Measurements from ENCODE around the gene FGF9.

The FGF9 gene

GRCh38 chr13:21709697-21710096 lies 38.8 kb downstream of the FGF9 start:
- DNase-seq (ENCODE audit: low read depth in 3 of 3): no peak

DNA sequence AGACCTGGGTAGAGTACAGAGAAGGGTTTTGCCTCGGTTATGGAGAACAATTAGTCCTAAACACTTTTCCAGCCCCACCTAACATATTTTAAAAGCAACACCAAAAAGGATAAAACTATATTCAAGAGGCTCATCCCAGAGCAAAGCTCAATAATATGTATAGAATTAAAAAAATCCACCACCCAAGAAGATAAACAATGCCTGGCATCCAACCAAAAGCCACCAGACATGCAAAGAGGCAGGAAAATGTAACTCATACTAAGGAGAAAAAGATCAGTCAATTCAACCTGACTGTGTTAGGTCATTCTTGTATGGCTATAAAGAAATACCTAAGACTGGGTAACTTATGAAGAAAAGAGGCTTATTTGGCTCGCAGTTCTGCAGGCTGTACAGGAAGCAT lies 39.3 kb downstream of the FGF9 start:
- DNase-seq (ENCODE audit: low read depth in 3 of 3): no peak

DNA sequence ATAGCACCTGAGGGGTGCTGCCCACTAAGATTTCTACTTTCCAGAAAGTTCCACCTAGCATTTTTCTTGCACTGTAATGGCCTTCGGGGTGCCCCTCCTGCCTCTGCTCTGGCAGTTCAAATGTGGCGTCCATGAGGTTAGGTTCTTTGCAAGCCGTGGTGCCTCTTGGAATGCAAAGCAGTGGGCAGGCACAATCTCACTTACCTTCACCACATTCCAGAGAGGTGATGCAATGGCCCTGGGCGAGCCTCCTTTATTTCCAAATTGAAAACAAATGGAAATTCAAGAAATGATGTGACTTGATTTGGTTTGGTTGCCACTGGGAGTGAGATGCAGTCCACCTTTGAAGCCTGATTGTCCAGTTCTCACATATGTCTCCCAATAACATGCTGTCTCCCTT lies 46.9 kb downstream of the FGF9 start:
- no peak for DNase-seq (ENCODE audit: low read depth in 3 of 3)

- DNase-seq (ENCODE audit: low read depth in 3 of 3): no peak
Observed at GRCh38 chr13:21719463-21719862, 48.6 kb downstream of the FGF9 start.

DNA sequence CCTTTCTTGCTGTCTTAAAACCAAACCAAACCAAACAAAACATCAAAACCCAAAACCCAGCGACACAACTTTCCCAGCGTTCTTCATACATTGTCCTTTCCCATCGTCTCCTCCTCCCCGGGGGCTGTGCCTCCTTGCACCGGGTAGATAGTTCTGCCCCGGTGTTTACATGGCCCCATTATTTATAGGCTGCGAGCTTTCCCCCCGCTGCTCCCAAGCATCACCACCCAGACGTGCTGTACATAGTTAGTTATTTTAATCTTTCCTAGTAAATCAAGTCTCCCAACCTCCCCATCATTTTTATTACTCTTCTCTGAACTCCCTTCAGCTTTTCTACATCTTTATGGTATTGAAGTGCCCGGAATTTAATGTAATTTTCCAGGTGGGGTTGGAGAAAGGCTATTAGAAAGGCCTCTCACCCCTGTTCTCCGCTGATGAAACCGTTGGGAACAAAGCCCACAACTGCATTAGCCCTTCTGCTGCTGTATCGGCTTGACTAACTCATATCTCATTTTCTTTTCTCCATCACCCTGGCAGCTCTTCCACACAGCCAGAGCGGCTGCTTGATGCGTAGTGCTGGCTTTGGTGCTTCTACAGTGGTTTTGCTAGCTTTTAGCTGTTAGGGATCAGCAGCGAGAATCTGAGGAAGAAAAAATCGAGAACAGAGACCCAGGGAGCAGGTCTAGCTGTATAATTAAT lies 53.1 kb downstream of the FGF9 start:
- no peak for DNase-seq (ENCODE audit: low read depth in 3 of 3)

DNA sequence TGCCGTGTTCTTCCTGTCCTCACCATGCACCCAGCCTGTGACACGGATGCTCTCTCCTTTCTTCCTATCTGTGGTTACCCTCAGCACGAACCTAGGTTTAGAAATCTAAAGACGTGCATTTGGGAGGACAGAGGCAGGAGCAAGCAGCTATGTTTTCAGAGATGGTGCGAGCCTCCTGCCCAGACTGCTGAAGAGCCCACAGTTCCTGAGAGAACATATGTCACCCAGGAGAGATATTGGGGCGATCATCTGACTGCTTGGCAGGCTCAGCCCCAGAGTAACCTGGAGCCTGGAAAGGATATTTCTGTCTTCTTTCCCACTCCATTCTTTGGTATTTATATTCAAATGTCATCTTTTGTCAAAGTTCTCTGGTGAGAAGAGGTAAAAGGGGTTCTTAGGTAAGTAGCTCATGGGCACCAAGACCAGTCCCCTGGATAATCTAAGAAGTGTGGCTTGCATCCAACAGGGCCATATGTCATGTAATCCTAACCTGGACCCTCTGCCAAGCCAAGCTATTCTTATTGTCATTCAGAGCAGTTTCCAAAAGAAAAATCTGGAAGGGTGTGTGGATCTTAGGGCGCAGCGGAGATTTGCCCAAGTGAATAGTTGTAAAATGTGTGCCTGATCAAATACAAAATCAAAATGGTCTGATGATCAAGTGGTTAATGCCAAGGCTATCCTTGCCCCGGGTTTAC lies 59.5 kb downstream of the FGF9 start:
- DNase-seq (ENCODE audit: low read depth in 3 of 3): no peak

- no peak for DNase-seq (ENCODE audit: low read depth in 3 of 3)
Observed at GRCh38 chr13:21733475-21734263, 62.8 kb downstream of the FGF9 start.

DNA sequence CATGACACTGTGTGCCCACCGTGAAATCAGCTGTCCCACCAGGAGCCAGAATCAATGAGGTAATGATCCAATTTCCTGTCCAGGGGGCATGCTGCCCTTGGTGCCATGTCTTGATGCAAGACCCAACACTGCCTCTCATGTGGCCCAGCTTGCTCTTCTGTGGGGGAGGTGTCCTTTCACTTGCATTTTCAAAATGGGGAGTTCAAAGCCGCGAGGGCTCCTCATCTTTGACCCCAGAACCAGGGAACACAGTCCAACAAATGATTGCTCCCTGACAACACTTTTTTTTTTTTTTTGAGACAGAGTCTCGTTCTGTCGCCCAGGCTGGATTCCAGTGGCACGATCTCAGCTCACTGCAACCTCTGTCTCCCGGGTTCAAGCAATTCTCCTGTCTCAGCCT lies 64.1 kb downstream of the FGF9 start:
- DNase-seq (ENCODE audit: low read depth in 3 of 3): no peak

- DNase-seq (ENCODE audit: low read depth in 3 of 3): no peak
Observed at GRCh38 chr13:21735701-21736401, 65.0 kb downstream of the FGF9 start.

DNA sequence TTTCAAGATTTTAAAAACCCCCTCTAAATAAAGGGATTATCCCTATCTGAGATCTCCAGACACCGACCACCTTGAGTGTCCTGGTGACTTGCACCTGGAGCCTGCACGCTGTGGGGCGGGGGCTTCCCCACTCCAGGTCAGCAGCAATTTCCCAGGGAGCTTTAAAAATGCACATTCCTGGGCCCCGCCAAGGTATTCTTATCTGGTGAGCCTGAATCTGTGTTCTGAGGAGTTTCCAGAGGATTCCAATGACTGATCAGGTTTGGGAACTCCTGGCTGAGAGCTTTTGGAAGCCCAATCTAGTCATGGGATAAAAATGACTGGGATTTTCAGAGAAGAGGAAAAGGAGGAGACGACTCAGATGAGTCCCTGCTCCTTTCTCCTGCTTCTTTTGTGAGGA lies 66.1 kb downstream of the FGF9 start:
- no peak for DNase-seq (ENCODE audit: low read depth in 3 of 3)

GRCh38 chr13:21738630-21739029 lies 67.8 kb downstream of the FGF9 start:
- no peak for DNase-seq (ENCODE audit: low read depth in 3 of 3)

- no peak for DNase-seq (ENCODE audit: low read depth in 3 of 3)
Observed at GRCh38 chr13:21739771-21740170, 68.9 kb downstream of the FGF9 start.

DNA sequence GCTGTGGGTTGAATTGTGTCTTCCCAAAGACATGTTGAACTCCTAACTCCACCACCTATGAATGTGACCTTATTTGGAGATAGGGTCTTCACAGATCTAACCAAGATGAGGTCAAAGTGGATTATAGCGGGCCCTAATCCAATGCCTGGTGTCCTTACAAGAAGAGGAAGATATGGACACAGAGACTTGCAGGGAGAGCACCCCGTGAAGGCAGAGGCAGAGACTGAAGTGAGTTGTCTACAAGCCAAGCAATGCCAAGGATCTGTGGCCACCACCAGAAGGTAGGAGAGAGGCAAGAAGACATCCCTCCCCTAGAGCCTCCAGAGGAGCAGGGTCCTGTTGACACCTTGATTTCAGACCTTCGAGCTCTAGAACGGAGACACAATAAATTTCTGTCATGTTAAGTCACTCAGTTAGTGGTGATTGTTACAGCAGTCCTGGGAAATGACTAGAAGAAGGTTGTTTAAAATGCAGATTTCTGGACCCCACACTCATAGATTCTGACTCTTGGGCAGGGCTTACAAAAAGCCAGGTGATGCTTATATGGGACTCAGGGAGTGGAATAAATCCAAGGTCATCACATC lies 70.6 kb downstream of the FGF9 start:
- no peak for DNase-seq (ENCODE audit: low read depth in 3 of 3)

- DNase-seq (ENCODE audit: low read depth in 3 of 3): no peak
Observed at GRCh38 chr13:21742096-21742495, 71.2 kb downstream of the FGF9 start.

DNA sequence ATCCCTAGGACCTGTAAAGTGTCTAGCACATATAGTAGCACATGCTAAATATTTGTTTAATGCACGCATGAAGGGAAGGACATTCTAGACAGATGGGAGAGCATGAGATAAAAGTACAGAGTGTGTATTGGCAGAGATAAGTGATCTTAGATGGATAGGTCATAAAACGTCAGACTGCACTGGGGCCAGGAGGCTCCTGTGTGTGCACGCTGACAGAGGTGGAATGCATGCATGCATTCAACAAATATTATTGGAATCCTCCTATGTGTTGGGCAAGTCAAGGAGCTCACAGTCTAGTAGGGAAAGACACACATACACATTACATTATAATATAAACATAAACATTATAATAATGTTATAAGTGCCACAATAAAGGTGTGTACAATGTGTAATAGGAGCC lies 73.3 kb downstream of the FGF9 start:
- DNase-seq (ENCODE audit: low read depth in 3 of 3): no peak

DNA sequence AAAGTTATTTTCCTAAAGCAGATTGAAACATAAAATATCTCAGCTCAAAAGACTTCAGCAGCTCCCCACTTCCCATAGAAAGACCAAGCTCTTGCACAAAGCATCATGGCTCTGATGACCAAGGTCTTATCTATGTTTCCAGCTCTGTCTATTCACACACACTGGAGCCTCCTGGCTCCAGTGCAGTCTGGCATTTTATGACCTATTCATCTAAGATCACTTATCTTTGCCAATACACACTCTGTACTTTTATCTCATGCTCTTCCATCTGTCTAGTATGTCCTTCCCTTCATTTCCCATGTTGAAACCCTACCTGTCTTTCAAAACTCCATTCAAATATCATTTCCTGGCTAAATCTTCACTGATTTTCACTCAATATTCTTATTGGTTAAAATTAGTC lies 74.4 kb downstream of the FGF9 start:
- DNase-seq (ENCODE audit: low read depth in 3 of 3): no peak

DNA sequence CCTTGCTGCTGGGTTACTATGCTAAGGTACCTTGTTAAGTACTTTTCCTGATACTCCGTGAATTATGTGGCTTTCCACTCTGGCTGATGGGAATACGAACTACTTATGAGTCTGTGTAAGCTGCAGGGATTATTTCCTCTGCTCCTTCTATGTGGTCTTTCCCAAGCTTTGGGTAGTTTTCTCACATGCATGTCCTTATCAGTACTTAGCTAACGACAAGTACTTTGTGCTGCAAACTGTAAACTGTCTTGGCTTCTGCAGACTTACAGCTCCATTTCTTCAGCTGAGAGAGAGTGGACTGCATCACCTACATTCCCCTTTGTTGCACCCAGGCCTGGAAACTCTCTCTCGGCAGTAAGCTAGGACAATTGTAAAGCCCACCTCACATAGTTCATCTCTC lies 76.6 kb downstream of the FGF9 start:
- DNase-seq (ENCODE audit: low read depth in 3 of 3): no peak

GRCh38 chr13:21748166-21748565 lies 77.3 kb downstream of the FGF9 start:
- no peak for DNase-seq (ENCODE audit: low read depth in 3 of 3)

- DNase-seq (ENCODE audit: low read depth in 3 of 3): no peak
Observed at GRCh38 chr13:21749410-21749809, 78.5 kb downstream of the FGF9 start.

- DNase-seq (ENCODE audit: low read depth in 3 of 3): no peak
Observed at GRCh38 chr13:21752501-21752900, 81.6 kb downstream of the FGF9 start.

GRCh38 chr13:21753117-21753729 lies 82.3 kb downstream of the FGF9 start:
- DNase-seq (ENCODE audit: low read depth in 3 of 3): no peak

Data from stimulated activated CD4-positive, alpha-beta T cell treated with anti-CD3 and anti-CD28 coated beads, TNF-alpha, amount 100 ng/mL, for 4 hours (primary cell).